Esophagus squamous epithelium (tissue), 5 donors: ENCODE results near the gene THEM4. TPM values are rescaled to one million over a fixed set of nuclear protein-coding genes. Genes with fewer than 3 reads are reported as not detected.
A peak's percentile ranks its signal among the peaks of the same experiment; 100 is the strongest.

Experiments used
- DNase-seq: peaks from one replicate; lab custom pipeline; 2025; lab: John Stamatoyannopoulos, UW
- H3K27ac ChIP-seq, 4 donors: fragments of 200-600 bp; sonication (generic); one replicate each; pipeline ENCODE4 v1.5.1; 2016 to 2019; ENCODE audit warnings: mild to moderate bottlenecking in 1 of 4
- H3K27me3 ChIP-seq, 4 donors: fragments of 200-600 bp; sonication (generic); 1 replicate in 3 of 4; 2 replicates in 1 of 4; pipeline versions ENCODE4 v1.5.1 to v1.6.0; 2017 to 2021; ENCODE audit warnings: antibody characterized with exemption in 1 of 4
- H3K36me3 ChIP-seq, 3 donors: fragments of 200-600 bp; sonication (generic); one replicate each; pipeline ENCODE4 v1.5.1; 2016 to 2019
- H3K4me1 ChIP-seq, 3 donors: fragments of 200-600 bp; sonication (generic); one replicate each; pipeline ENCODE4 v1.5.1; 2017 to 2019
- H3K4me3 ChIP-seq, 4 donors: fragments of 200-600 bp; sonication (generic); 1 replicate in 3 of 4; 2 replicates in 1 of 4; pipeline ENCODE4 v1.5.1; 2016 to 2019; ENCODE audit warnings: mild to moderate bottlenecking in 2 of 4, moderate library complexity in 1 of 4
- H3K9me3 ChIP-seq, 3 donors: fragments of 200-600 bp; sonication (generic); one replicate each; pipeline ENCODE4 v1.5.1; 2016 to 2019
- POLR2A ChIP-seq, 4 donors: fragments of 450-650 bp; IDR thresholded peaks; one replicate each; pipeline ENCODE4 v1.6.1; 2017; ENCODE audit warnings: antibody characterized with exemption in 4 of 4, mild to moderate bottlenecking in 4 of 4, moderate library complexity in 3 of 4
- WGBS, 2 donors: methylation state at CpG; one replicate each; pipeline ENCODE4 v1.1.5; 2018; 5-methylcytosine and 5-hydroxymethylcytosine counted together
- intact Hi-C: fragments of 100-400 bp; cut with DNase I; formaldehyde crosslinking; loops from one replicate; pipeline ENCODE4 v1.15.0; 2022
- total RNA-seq, 4 donors: library from RNA; depleted of rRNA; stranded (reverse); fragments of >200 nt; gene quantifications; one replicate each; pipeline ENCODE4 v1.1.0, GENCODE V29; 2016
- TF ChIP-seq, protein P1 (sequence below), 6 experiments: fragments of 450-650 bp in 4 of 6; fragments of 200-600 bp in 2 of 6; sonication (generic) in 2 of 6; IDR thresholded peaks; one replicate each; pipeline ENCODE4 v1.5.1; 2016 to 2019; ENCODE audit warnings: antibody characterized with exemption in 6 of 6, mild to moderate bottlenecking in 4 of 6, moderate library complexity in 4 of 6
- donor health status: DM: yes; HTN: yes; CAD: no.

The THEM4 gene
- total RNA-seq, 4 donors from 2014 or later, result 3.5 to 14.3 (median 12.3) TPM

DNA sequence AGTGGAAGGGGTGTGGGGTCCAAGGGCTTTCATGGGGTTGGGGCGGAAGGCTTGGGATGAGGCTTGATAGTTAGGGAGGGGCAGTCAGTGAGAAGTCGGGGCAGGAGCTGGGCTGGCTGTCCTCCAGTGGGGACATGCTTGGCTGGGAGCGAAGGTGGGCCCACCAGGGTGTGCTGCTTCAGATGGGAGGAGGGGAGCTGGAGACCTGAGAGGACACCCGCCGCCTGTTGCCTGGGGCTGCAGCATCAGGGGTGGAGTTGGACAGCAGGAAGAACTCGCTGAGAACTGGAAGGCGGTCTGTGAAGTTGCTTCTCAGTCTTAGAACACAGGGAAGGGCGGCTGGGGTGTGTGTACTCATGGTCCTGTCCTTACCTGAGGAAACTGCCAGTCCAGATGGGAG, 57.4 kb downstream of the THEM4 start:
- TF ChIP-seq POLR2A (IDR thresholded peaks at IDR 0.05), result no peak
- TF ChIP-seq, protein P1, sequence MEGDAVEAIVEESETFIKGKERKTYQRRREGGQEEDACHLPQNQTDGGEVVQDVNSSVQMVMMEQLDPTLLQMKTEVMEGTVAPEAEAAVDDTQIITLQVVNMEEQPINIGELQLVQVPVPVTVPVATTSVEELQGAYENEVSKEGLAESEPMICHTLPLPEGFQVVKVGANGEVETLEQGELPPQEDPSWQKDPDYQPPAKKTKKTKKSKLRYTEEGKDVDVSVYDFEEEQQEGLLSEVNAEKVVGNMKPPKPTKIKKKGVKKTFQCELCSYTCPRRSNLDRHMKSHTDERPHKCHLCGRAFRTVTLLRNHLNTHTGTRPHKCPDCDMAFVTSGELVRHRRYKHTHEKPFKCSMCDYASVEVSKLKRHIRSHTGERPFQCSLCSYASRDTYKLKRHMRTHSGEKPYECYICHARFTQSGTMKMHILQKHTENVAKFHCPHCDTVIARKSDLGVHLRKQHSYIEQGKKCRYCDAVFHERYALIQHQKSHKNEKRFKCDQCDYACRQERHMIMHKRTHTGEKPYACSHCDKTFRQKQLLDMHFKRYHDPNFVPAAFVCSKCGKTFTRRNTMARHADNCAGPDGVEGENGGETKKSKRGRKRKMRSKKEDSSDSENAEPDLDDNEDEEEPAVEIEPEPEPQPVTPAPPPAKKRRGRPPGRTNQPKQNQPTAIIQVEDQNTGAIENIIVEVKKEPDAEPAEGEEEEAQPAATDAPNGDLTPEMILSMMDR (IDR thresholded peaks at IDR 0.05), result no peak
- H3K9me3 ChIP-seq, result no peaks in the 10 kb centered on the region
- no peaks in the 10 kb centered on the region for H3K36me3 ChIP-seq
- no peak overlapping the region for H3K4me3 ChIP-seq
- H3K27ac ChIP-seq, result no peak overlapping the region
- peaks cover 0 to 20% (median 0%) of the 10 kb centered on the region in 4 donors for H3K27me3 ChIP-seq
- H3K4me1 ChIP-seq, result peaks cover 7 to 61% (median 21%) of the 10 kb centered on the region in 3 donors
- intact Hi-C loops, result no loop called here
- 75 to 88% methylated on average over 3 to 7 of the region's 8 CpGs for WGBS, 2 donors
- no peak for DNase-seq

DNA sequence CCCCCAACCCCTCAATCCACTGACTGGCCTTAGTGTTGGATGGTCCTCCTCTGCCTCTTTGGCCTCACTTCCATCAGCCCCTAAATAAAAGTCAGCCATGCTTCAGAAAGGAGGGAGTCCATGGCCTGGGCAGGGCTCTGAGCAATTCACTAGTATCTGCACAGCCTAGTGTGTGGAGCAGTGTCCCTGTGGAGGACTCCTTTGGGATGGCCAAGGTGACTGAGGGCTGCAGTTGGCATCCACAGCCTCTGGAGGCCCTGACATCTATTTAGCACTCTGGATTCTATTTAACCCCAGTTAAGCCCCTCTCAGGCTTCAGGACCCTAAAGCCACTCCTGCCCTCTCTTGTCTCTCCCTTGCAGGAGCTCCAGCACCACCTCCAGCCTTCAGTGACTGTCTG, 59.4 kb downstream of the THEM4 start:
- H3K27me3 ChIP-seq, result peaks cover 0 to 20% (median 0%) of the 10 kb centered on the region in 4 donors
- intact Hi-C loops, result no loop called here

DNA sequence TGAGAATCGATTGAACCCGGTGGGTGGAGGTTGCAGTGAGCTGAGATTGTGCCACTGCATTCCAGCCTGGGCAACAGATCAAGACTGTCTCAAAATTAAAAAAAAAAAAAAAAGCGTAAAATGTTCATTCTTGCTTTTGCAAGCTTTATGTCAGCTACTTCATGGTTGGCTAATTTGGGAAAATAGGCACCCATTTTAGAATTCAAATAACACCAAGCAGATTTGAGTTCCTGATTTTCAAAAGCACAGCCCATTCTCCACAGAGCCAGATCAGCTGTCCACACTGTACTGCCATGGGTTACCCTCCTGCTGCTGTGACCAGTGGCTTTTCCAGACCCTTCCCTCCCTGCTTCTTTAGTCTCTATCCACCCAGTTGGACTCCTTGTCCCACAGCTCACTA, 60.2 kb downstream of the THEM4 start:
- Histone ChIP-seq H3K27me3 (peaks cover 0 to 20% (median 0%) of the 10 kb centered on the region in 4 donors), H3K4me1 (peaks cover 0 to 45% (median 8%) of the 10 kb centered on the region in 3 donors), H3K27ac (peak overlapping the region in 1 of 4 donors; percentile 19), H3K9me3 (no peaks in the 10 kb centered on the region), H3K4me3 (no peak overlapping the region), H3K36me3 (no peaks in the 10 kb centered on the region)
- no peak for TF ChIP-seq POLR2A (IDR thresholded peaks at IDR 0.05)
- TF ChIP-seq, protein P1 (IDR thresholded peaks at IDR 0.05), result no peak
- DNase-seq, result no peak
- 39 to 44% methylated on average over 3 of the region's 3 CpGs for WGBS, 2 donors
- intact Hi-C loops, result no loop called here

More for the DNA sequence above, 59.4 kb downstream of the THEM4 start:
- H3K4me3 ChIP-seq, result no peak overlapping the region
- peaks cover 0 to 50% (median 13%) of the 10 kb centered on the region in 3 donors for H3K4me1 ChIP-seq
- no peak for DNase-seq
- no peaks in the 10 kb centered on the region for H3K36me3 ChIP-seq
- TF ChIP-seq POLR2A (IDR thresholded peaks at IDR 0.05), result no peak
- TF ChIP-seq, protein P1 (IDR thresholded peaks at IDR 0.05), result no peak
- H3K9me3 ChIP-seq, result no peaks in the 10 kb centered on the region
- H3K27ac ChIP-seq, result no peak overlapping the region

DNA sequence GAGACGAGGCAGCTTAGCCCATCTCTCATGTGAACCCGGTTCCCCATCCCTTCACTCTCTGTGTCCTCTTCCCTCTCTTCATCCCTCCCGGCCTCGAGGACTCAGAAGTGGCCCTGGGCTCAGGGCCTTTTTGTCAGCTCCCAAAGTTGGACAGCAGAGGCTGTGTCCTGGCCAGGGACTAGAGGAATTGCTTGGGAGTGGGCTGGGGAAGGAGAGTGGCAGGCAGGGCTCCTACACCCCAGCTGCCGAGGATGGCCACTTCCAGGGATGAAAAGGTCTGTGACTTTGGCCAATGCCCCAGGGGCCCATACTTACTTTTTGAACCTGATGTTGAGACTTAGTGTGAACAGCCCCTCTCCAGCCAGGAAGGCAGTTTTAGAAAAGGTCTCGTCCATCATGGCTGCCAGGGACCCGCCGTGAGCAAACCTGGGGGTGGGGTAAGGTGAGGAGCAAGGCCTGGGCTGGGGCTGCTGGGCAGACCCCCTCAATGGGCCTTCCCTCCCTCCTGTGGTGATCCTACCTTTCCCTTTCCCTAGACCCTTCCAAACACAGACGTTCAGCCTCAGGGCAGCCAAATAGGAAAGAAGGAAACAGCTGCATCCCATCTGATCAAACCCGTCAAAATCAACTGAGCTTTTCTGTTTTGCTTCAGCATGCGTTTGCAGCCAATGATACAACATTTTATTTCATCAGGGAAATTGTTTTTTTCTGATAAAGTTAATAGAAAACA, 61.3 kb downstream of the THEM4 start:
- H3K36me3 ChIP-seq, result no peaks in the 10 kb centered on the region
- H3K27me3 ChIP-seq, result peaks cover 0 to 20% (median 0%) of the 10 kb centered on the region in 4 donors
- DNase-seq, result no peak
- no peak overlapping the region for H3K4me3 ChIP-seq
- peaks cover 0 to 34% (median 4%) of the 10 kb centered on the region in 3 donors for H3K4me1 ChIP-seq
- intact Hi-C loops, result no loop called here
- no peak for TF ChIP-seq POLR2A (IDR thresholded peaks at IDR 0.05)
- TF ChIP-seq, protein P1 (IDR thresholded peaks at IDR 0.05), result no peak
- no peaks in the 10 kb centered on the region for H3K9me3 ChIP-seq
- WGBS, 2 donors, result 57 to 68% methylated on average over 7 to 8 of the region's 11 CpGs
- H3K27ac ChIP-seq, result no peak overlapping the region

DNA sequence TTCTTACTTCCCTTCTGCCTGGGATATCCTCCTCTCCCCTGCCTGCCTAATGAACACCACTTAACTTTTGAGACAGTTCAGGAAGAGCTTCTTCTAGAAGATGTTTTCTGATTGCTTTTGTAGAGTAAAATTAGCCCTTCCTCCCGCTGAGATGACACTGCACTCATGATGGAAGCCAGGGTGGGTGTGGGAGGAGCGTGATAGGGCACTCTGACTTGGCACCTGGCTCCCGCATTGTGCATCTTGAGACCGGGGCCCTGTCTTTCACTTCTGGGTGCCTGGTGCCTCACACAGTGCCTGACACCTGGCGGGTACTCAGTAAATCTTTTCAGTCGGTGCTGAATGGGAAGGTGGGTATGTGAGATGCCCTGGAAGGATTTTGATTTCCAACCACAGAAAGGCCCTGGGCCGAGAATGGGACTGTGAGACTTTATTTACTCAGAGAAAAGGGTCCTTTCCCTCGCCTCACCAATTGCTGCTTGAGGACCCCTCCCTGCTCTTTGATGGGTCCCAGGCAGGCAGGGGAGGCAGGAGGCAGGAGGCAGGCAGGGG, 62.5 kb downstream of the THEM4 start:
- Histone ChIP-seq H3K4me3 (no peak overlapping the region), H3K9me3 (no peaks in the 10 kb centered on the region), H3K36me3 (no peaks in the 10 kb centered on the region), H3K4me1 (peaks cover 0 to 22% (median 4%) of the 10 kb centered on the region in 3 donors), H3K27ac (no peak overlapping the region), H3K27me3 (peaks cover 0 to 9% (median 0%) of the 10 kb centered on the region in 4 donors)
- TF ChIP-seq, protein P1 (IDR thresholded peaks at IDR 0.05), result no peak
- no peak for TF ChIP-seq POLR2A (IDR thresholded peaks at IDR 0.05)
- intact Hi-C loops, result no loop called here
- WGBS, 2 donors, result 82 to 96% methylated on average over 3 to 7 of the region's 8 CpGs
- DNase-seq, result no peak
